Left ventricle myocardium superior (tissue), 1 donor: ENCODE data around the gene AKNA. TPM values are rescaled to one million over a fixed set of nuclear protein-coding genes. Genes with fewer than 3 reads are reported as not detected.

Experiments
- ATAC-seq: fragments of 200-7000 bp; cut with Tn5 transposase; one replicate; pipeline ENCODE4 v1.9.1; 2020; ENCODE audit warnings: mild to moderate bottlenecking, moderate library complexity
- DNase-seq: peaks from one replicate; pipeline ENCODE4 v3.0.0-alpha.2; 2020
- intact Hi-C: fragments of 100-400 bp; cut with micrococcal nuclease; formaldehyde crosslinking; loops from one replicate; pipeline ENCODE4 v1.11.0; 2022
- total RNA-seq: library from RNA; stranded (reverse); fragmentation: NEBNext Ultra II Directional; extraction: Animal tissue kit (Norgen Biotek cat#: 25700); gene quantifications from one replicate; pipeline ENCODE4 v1.2.1, GENCODE V29; 2021
- donor health status: DM: no; HTN: yes; CAD: no; lungs with severe emphysema.

Gene AKNA
- total RNA-seq, 1 donor from 2014 or later: 5.1 TPM

- intact Hi-C loops: no loop called here
Observed at GRCh38 chr9:114421147-114421546, 33.4 kb upstream of the AKNA start.

DNA sequence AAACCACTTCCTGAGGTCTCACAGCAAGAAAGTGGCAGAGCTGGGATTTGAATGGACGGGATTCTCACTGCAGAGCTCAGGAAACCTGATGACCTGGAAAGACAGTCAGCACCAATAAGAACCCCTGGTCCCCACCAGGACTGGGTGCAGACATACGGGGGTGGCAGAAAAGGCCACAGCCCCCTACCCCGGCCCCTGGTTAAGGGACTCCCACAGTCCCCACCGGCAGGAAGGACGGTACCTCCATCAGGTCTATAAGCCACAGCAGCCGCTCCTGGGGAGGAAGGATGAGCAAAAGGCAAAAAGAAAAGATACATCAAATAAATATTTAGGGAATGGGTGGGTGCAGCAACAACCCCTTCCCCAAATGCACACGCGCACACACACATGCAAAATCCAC, 32.0 kb upstream of the AKNA start:
- intact Hi-C loops: no loop called here
- DNase-seq: no peak
- ATAC-seq: no peak

More at GRCh38 chr9:114421147-114421546, 33.4 kb upstream of the AKNA start:
- no peak for ATAC-seq
- no peak for DNase-seq

GRCh38 chr9:114418053-114418452, 30.3 kb upstream of the AKNA start:
- no peak for ATAC-seq
- intact Hi-C loops: no loop called here
- DNase-seq: no peak

DNA sequence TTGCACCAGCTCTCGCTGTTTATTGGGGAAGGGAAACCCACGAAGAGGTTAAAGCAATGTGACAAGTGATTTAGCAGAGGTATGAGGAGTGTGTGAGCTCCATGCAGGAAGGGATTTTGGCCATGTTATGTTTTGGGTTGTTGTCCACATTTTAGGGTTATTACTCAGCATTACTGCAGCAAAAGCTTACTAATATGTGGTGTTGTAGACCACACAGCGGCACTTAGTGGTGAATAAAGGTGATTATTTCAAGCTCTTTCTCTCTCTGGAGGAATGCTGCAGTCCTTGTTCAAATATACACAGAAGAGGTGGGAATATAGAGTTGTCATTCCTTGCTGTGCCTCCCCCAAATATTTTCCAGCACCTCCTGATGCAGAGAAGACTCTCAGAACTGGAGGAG, 29.7 kb upstream of the AKNA start:
- intact Hi-C loops: no loop called here
- ATAC-seq: no peak
- DNase-seq: no peak

GRCh38 chr9:114416906-114417305, 29.1 kb upstream of the AKNA start:
- no peak for ATAC-seq
- intact Hi-C loops: no loop called here
- no peak for DNase-seq

GRCh38 chr9:114416290-114416689, 28.5 kb upstream of the AKNA start:
- intact Hi-C loops: no loop called here
- ATAC-seq (no peak), DNase-seq (no peak)

- DNase-seq (no peak), ATAC-seq (no peak)
- intact Hi-C loops: no loop called here
Observed at GRCh38 chr9:114414346-114414745, 26.6 kb upstream of the AKNA start.

GRCh38 chr9:114413861-114414301, 26.1 kb upstream of the AKNA start:
- intact Hi-C loops: no loop called here
- DNase-seq: no peak
- no peak for ATAC-seq

- DNase-seq (no peak), ATAC-seq (no peak)
- intact Hi-C loops: no loop called here
Observed at GRCh38 chr9:114412048-114412683, 24.4 kb upstream of the AKNA start.

- ATAC-seq (no peak), DNase-seq (no peak)
- intact Hi-C loops: no loop called here
Observed at GRCh38 chr9:114411452-114411851, 23.7 kb upstream of the AKNA start.

GRCh38 chr9:114410910-114411309, 23.1 kb upstream of the AKNA start:
- ATAC-seq (no peak), DNase-seq (no peak)
- intact Hi-C loops: no loop called here

GRCh38 chr9:114409842-114410241, 22.1 kb upstream of the AKNA start:
- ATAC-seq (no peak), DNase-seq (no peak)
- intact Hi-C loops: loop anchor here (10.0 kb wide), 1 partner anchor 245 kb away; the partner anchor contains the start of gene TEX53

GRCh38 chr9:114409103-114409780, 21.5 kb upstream of the AKNA start:
- intact Hi-C loops: loop anchor here (10.0 kb wide), 1 partner anchor 246 kb away; the partner anchor contains the start of gene TEX53
- ATAC-seq (no peak), DNase-seq (no peak)

DNA sequence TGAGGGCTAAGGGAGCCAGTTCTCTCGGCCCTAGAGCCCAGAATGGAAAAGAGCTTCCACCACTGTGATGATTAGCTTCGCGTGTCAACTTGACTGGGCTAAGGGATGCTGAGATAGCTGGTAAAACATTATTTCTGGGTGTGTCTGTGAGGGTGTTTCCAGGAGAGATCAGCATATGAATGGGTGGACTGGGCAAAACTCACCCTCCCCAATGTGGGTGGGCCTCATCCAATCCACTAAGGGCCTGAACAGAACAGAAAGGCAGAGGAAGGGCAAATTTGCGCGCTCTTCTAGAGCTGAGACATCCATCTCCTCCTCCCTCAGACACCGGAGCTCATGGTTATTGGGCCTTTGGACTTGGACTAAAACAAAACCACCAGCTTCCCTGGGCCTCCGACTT, 20.9 kb upstream of the AKNA start:
- ATAC-seq: no peak
- intact Hi-C loops: loop anchor here (10.0 kb wide), 1 partner anchor 246 kb away; the partner anchor contains the start of gene TEX53
- no peak for DNase-seq

DNA sequence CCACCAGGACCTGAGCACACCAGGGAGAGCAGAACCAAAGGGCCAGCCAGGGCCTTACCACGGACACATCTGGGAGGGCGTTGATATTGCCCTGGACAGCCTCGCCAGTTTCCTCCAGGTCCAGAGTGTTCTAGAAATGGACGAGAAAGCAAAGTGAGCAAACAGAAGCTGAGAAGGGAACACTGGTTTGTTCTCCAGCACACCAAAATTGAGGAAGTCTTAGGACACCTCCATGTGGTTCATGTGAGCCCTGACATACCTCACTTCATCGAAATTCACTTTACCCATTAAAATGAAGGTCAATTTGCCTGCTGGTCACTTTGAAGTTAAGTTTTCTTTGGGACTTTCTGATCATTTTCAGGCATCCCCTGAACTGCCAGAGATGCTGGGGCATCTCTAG, 20.1 kb upstream of the AKNA start:
- ATAC-seq: no peak
- intact Hi-C loops: loop anchor here (10.0 kb wide), 1 partner anchor 247 kb away; the partner anchor contains the start of gene TEX53

GRCh38 chr9:114406441-114406840, 18.7 kb upstream of the AKNA start:
- intact Hi-C loops: loop anchor here (10.0 kb wide), 1 partner anchor 248 kb away; the partner anchor contains the start of gene TEX53
- DNase-seq (no peak), ATAC-seq (no peak)

More for the DNA sequence above, 20.1 kb upstream of the AKNA start:
- no peak for DNase-seq

DNA sequence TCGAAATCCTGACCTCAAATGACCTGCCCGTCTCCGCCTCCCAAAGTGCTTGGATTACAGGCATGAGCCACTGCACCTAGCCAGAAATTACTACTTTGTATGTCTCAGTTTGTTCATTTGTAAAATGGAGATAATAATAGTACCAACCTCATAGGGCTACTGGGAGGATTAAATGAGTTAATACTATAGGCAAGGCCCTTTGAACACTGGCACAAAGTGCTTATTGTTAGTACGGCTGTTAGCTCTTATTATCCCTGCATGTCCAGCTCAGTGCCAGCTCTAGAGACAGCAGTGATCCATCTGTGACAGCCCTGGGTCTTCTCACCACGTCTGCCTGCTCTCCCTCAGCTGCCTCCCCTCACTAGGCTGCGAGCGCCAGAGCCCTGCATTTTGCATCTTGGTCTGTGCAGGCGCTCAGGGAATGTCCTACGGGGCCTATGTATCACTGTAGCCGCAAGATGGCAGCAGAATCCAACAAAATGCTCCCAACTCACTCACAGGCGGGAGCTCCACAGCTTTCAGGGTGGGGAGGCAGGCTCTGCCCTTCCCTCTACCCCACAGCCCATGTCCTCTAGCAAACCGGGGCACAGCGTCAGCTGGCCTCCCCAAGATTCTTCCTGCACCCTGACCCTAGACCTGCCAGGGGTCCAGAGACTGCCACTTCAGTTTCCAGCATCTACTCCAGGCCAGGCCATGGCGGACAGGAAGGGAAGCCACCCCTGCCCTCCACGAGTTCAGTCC, 17.7 kb upstream of the AKNA start:
- intact Hi-C loops: loop anchor here (10.0 kb wide), 1 partner anchor 249 kb away; the partner anchor contains the start of gene TEX53
- DNase-seq (peak; percentile 73), ATAC-seq (peak; percentile 96)

DNA sequence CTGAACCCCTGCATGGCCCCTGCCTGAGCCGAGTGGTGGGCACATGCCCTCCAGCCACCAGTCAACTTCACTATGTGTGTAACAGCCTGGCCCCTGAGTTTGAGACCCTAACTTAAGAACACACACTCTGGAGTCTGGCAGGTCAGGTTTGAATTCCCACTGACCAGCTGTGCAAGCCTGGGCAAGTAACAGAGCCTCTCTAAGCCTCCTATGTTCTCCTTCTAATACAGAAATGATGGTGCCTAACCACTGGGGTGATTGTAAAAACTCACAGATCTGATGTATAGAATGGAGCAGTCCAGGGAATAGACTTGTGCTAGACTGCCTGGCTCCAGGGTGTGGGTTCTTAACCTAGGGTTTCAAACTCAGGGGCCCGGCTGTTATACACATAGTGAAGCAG, 16.7 kb upstream of the AKNA start:
- intact Hi-C loops: loop anchor here (10.0 kb wide), 1 partner anchor 250 kb away; the partner anchor contains the start of gene TEX53

GRCh38 chr9:114403153-114403756, 15.5 kb upstream of the AKNA start:
- DNase-seq (no peak), ATAC-seq (no peak)
- intact Hi-C loops: loop anchor here (10.0 kb wide), 1 partner anchor 252 kb away; the partner anchor contains the start of gene TEX53

More for the DNA sequence above, 16.7 kb upstream of the AKNA start:
- ATAC-seq: no peak
- DNase-seq: no peak
